Eye (tissue), 1 donor: Measurements from ENCODE around the gene ASTN2.
A peak's percentile ranks its signal among the peaks of the same experiment; 100 is the strongest.

ENCODE experiments used
- DNase-seq: peaks from one replicate; pipeline ENCODE4 v3.0.0-alpha.2; 2015

Gene ASTN2

DNA sequence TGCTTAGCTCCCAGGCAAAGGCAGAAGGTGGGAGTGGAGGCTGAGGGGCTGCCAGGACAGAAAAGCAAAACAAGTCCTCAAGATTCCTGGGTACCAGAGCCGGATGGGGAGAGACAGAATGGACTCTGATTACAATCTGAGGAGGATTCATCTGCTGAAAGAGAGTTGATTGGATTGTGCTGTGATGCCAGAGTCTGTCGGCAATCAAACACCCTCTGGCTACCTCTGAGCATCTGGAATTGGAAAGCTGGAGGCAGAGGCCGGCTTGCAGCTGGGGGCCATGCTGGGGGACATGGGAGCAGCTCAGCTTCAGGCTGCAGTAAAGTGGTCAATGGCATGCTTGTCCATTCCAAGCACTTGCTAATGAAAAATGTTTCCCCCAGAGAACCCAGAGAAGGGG, 59.3 kb downstream of the ASTN2 start:
- DNase-seq, result no peak

DNA sequence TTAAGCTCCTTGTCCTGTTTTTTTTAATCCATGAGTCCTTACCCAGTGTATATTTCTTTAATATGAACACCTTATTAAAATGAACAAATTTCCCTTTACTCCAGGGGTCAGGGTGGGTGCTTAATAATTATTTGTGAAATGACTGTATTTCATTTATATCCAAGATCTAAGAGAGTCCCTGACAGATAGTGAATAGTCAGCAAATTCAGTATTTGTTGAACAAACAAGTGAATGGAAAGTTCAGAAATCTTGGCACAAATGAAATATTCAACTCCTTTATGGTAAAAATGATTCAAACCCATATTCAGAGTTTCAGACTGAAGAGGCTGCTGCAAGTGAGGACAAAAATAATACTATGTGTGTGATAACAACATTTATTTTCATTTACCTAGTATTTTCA, 59.9 kb downstream of the ASTN2 start:
- no peak for DNase-seq

DNA sequence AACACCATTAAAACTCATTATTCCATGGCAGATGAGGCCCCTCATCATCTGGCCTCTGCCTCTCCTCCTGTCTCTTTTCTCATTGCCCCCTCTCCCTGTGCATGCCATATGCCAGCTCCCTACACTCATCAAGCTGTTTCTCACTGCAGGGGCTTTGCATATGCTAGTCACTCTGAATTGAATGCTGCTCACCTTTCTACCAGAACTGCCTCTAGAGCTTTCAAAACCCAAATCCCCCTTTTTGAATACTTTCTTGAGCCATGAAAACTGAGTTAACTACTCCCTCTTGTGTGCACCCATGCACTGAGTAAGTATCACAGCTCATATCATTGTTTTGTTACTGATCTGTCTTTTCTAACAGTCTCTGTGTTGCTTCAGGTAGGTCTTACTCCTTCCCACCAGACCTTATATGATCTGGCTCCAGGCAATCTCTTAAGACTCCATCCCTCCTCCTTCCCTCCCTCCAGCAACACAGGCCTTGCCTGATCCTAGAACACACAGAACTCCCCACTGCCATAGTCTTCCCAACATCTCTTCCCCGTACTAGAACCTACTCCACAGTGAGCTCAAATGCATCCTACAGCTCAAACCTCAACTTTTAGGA, 60.5 kb downstream of the ASTN2 start:
- no peak for DNase-seq

DNA sequence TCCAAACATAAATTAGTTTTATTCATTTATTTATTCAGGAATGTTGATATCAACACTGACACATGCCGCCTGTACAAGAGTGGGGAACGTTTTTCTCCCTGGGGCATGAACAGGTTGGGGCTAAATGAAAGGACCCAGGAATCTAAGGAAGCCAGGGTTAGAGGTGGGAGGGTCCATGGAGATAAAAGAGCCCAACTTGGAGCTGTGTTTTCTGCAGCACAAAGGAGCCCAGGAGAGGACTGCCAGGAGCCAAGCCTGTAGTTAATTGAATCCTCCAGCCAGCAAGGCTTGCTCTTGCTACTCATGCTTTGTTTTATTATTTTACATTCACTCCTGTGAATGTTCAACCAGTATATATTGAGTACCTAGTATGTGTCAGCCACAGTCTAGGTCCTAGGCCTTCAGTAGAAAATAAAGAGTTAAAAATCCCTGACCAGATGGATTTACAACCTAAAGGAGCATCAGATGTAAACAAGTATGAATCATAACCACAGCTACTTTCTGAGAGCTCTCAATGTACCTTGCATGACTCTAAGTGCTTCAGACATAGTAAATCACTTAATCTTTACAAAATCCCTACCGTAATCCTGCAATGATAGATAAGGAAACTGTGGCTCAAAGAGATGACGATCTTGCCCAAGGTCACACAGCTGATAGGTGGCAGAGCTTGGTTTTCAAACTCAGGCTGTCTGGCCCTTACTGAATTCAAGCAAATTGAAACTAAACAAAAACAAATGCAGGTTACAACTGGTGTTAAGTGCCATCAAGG, 69.8 kb downstream of the ASTN2 start:
- no peak for DNase-seq

DNA sequence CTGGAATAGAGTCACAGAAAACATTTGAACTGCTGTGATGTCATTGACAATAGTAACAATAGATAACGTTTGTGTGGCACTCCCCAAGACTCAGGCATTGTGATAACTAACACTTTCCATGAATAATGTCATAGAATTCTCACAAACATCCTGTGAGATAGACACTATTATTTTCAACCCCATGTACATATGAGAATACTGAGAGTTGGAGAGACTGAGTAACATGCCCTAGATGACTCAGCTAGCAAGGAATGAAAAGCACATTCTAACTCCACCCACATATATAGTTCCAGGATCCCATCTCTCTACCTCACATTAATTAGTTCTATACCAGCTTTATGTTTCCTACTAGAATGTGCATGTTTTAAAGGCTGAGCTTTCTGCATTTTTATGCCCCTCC, 71.4 kb downstream of the ASTN2 start:
- DNase-seq, result no peak

DNA sequence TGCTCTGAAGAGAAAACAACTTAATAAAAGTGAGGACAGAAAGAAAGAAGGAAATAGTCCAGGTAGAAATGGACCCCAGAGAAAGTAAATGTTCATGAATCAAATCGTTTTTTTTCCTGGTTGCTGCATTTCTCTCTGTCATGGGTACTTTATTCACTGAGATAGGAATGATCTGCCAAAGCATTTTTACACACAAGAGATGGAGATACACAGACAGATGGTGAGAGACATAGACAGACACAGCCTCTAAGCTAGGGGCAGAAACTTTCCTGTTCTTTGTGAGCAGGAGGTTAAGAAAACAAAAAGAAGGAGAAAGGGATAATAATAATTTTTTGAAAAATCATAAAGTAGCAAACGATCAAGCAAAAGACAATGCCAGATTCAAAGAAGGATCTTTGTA, 73.7 kb downstream of the ASTN2 start:
- DNase-seq, result no peak

DNA sequence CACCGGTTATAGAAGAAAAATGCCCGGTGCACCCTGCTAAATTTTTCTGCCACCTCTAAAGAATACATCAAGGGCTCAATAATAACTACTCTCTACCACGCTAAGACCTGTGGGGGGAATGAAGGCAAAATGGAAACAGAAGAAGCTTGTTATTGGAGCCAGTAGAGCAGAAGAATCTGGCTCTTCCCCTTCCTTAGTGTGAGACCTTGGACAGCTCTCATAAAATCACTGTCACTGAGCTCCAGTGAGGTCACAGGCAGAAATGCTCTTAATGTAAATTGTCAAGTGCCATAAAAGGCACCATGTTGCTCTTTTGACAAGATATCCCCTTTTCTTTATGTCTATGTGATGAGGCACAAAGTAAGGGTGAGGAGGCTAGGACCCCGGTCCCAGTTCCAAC, 74.4 kb downstream of the ASTN2 start:
- DNase-seq, result no peak

DNA sequence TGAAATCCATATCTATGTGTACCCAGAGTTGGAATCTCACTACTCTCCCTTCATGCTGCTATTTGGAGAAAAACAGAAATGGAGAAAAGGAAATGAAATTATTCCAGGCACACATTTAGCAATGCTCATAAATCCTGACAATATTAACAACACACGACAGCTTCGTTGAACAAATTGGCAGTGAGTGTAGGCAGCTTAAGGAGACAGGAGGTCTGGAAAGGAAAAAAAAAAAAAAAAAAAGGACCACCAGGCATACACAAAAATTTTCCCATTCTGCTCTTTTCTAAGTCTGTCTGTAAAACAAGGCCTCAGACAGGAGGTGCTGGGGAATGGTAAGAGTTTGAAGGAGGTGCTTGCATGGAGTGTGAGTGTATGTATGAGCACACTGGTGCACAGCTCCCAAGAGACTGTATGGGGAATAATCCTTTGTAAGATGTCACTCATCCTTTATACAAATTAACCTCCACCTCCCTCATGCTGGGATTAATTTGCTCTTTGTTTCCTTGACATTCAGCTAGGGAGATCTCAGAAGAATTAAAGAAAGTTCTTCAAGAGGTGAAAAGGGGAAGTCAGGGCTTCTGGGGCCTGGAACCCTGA, 78.9 kb downstream of the ASTN2 start:
- no peak for DNase-seq

DNA sequence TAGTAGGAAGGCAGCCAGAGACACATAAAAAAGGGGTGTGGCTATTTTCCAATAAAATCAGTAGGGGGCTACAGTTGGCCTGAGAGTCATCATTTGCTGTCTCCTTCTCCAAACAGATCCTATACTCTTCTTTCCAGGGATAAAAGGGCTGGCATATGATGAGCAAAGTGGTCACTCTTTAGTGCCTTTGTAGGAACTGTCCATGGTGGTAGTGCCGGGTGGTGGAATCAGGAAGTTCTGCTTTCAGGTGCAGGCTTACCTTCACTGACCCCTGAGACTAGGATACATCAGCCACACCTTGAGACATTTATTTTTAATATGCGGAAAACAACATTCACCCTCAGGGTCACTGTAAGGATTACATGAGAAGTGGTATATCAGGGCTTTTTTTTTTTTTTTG, 80.8 kb downstream of the ASTN2 start:
- no peak for DNase-seq

DNA sequence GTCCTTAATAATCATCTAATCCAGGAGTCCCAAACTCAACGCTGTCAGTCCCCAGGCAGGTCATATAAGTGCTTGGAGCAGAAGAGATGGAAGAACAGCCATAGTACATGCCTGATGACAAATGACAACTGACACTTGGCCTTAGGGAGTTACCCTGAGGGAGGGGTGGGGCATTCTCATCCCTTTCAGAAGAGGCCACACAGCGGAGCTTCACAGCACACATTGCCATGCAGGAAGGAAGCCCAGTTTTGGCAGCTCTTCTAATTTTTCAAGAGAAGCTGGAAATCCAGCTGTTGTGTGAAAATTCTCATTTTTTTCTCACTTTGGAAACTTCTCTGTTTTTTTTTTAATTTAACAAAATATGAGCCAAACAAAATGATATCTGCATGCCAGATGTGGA, 89.0 kb downstream of the ASTN2 start:
- DNase-seq, result peak; percentile 84

DNA sequence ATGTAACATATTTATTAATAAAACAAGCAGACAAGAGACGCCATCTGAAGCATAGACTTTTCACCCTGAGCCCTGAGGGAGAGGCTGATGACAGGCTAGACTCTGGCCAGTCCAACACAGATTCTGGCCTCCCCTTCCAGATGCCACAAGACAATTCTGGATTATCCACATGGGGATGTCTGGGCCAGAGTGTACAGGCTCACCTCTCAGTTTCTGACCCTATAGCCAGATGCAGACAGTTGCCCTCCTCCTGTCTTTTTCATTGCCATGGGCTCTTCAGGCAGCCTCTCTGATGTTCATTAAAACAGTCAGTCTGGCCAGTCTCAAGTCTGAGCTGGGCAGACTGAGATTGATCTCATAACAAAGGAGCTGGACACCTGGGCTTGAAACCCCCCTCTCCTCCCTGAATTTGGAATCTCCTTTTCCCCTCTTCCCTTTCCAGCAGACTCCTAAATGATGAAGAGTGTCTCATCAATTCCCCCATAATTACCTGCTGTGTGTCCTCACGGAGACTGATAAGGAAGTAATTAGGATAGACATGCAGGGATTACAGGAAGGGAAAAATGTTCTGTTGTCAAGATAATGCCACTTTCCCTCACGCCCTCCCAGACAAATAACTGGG, 89.6 kb downstream of the ASTN2 start:
- DNase-seq, result peak; percentile 54

DNA sequence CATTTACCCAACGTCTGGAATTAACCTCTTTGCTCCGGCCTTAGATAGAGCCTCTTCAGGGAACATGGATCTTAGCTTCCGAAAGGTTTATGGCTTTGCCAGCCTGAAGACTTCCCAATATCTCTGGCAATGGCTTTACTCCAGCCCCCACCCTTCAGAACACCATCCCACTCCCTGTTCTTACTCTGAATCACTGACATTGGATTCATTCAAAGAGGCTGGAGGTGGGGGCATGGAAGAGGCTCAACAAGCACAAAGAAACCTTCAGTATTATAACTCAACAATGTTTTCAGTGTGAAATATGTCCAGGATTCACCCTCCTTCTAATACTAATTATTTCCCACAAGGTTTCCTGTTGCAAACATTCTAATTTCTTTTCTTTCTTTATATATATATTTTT, 91.5 kb downstream of the ASTN2 start:
- no peak for DNase-seq

DNA sequence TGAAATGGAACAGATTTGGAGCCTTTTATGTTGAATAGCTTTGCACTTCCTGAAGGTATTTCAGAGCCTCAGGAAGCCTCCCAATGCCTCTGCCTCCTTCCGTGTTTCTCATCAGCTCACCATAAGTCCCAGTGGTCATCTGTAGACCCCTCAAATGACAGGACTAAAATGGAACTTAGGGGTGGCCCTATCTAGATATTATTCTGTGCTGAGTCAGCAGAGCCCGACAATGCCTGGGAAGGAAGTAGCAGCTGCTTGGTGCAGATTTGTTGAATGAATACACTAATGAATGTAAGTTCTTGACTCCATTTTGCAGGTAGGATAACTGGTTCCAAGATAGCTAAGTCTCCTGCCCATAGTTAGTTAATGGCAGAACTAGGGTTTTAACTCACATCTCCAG, 97.7 kb downstream of the ASTN2 start:
- no peak for DNase-seq

DNA sequence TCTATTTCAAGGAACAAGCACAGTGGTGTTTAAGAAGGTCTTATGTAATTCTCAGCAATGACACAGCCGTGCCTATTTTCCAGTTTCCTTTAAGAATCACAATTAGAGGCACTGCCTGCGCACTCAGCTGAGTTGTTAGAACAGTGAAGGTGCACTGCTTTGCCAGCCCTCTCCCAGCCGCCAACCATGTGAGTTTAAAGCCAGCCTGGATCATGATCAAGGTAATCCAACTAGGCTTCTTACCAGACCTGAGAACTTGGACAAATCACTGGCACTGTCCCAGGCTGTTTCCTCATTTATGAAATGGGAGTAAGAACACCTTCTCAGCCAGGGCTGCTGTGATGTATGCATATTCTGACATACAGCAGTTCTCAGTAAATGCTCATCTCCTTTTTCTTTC, 99.6 kb downstream of the ASTN2 start:
- DNase-seq, result no peak

DNA sequence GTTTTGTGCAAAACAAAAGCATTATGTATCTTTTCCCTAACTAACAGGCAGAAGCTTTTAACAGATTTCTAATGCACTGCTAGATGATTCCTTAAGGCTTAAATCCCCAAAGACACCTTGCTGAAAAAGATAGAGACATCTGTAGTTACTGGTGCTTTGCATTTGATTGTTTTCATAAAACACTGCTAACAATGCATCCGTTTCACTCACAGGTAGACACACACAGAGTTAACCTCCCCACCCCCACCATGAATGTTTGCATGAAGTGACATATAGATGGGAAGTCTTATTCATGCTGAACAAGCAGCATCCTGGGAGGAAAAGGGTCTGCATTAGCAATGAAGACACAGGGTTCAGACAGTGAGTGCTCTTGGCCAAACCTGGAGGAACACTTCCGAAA, 100.9 kb downstream of the ASTN2 start:
- peak; percentile 22 for DNase-seq

DNA sequence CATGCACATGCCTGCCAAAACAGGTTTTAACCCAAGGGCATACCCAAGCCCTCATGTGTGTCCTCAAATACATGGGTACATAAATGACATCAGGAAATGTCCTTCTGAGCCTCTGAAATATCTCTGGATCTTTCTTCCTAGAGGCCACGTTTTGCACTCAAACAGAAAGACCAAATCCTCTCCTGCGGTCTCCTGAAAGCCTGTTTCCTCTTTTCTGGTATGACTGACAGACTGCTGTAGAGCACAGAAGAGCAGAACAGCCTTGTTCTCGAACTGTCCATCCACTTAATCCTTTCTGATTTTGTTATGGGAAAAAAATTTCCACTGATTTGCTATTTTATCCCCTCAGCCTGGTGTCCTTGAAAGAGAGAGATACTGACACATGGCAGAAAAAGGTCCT, 107.2 kb downstream of the ASTN2 start:
- no peak for DNase-seq

DNA sequence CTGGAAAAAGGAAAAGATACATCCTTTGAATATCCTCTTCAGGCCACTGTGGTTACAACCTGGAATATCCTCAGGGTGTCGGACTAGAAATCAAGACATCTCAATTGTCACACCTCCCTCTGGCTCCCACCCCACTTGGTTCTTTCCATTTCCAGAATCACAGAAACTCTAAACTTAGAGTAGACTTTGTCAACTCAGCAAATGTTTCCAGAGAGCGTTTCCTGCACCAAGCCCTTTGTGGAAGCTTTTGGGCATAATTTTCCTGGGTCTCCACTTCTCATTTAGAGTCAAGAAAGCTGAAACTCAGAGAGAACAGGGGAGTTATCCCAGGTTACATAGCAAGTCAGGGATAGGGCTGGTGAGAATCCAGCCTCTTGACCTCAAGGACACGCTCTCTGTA, 108.8 kb downstream of the ASTN2 start:
- no peak for DNase-seq

DNA sequence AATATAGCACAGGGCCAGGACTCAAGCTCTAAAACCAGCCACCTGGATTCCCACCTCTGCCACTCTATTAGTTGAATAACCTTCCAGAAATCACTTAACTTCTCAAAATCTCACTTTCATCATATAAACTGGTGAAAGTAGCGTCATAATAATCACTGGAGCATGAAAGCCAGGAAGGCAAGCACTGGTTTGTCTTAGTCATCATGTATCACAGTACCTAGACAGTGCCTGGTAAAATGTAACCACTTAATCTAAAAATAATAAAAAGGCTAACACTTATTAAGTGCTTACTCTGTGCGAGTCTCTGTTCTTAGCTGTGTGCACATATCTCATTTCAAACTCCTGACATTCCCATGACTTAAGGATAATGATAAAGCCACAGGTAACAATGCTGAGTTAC, 109.4 kb downstream of the ASTN2 start:
- DNase-seq, result no peak

DNA sequence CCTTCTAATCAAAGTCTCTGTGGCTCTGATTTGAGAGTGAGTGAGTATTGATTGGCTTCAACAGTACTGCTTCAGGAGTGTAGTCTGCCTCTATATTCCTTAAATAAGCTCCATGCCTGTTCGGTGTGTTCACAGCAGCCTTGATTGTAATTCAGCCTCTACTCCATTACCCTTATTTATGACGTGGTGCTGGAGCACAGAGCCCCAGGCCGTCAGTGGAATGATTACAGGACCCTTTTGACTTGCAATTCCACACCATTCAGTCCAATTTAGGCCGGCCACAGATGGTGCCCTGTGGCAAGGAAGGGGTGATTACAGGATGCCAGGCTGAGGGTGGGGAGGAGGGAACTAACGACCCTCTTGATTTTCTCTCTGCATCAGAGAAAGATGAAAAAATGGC, 110.3 kb downstream of the ASTN2 start:
- DNase-seq, result peak; percentile 56

DNA sequence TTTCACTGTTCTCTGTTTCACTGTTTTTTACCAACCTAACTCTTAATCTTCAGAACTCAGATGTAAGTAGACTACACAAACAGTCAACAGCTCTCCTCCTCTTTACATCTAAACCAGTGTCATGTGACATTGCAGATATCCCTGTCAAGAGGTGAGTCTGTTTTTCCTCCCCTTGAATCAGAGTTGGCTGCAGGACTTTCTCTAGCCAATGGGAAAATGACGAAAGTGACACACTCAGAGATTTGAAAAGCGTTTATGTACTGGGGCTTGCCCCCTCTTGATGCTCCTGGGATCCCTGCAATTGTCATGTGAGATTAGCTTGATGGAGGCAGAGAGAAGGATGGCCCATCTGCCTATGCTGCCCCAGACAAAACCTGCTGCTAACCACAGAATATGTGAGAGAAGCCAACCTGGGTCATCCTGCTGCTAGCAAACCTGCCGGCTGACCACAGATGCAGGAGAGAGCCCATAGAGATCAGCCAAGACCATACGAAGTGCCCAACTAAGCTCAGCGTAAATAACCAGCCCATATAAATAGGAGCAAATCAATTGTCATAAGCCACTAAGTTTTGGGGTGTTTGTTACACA, 111.1 kb downstream of the ASTN2 start:
- peak; percentile 68 for DNase-seq

DNA sequence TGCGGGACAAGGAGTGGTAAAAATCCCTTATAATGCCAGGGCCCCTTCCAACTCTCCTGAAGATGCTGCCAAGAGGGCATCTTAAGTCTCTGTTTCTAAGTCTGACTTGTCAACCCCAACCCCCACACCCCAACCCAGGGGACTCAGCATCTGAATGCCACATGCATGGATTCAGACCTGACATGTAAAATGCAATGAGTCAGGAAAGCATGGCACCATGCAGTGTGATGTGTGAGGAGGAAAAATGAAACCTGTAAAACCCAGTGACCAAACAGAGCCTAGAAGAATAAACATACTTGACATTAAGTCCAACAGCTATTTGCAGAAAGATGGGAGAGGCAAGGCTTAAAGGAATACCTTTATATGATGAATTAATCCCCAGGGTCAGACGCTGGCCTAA, 112.4 kb downstream of the ASTN2 start:
- peak; percentile 52 for DNase-seq

DNA sequence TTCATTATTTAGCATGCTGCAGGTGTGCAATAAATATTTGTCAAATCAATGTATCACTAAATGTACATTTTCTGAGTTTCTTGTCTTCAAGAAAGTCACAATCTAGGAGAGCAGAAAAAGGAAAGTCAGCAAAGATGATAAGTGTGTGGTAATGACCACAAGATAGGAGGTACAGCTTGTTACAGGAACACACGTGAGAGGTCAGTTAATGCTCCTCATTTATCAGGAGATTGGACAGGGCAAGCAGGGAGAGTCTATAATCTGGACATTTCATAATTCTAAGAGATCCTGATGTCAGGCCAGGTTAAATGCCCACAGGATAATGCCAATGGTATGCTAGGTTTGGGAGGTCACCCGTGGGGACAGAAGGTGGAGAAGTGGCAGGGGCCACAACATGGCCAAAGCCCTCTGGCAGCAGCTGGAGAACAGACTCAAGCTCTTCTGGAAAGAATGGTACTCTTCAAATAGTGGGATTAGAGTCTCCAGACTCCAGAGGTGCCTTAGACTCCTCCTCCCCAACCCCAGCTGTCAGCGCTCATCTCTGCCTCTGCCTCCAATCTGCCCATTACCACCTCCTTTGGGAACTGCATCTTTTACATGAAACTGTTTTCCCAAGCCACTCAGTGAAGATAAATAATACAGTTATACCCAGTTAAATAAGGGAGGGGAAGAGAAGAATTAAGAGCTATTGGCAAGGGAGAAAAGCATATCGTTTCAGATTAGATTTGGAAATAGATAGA, 114.3 kb downstream of the ASTN2 start:
- peak; percentile 60 for DNase-seq

DNA sequence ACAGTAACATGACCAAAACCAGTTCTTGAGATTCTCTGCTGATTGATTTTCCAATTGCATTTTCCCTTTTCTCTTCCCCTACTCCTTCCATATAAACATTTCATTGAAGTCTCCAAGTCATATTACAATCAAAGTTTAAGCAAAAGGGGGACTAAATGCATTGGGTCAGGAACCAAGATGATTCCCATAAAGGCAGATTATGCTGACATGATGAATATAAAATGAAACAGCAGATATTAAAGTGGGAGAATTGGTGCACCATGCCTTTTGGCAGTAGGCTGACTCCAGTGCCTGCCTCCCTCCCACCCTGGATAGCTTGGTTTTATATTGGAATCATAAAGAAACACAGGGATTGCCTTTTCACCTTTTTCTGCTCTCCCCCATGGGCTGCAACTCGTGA, 118.4 kb downstream of the ASTN2 start:
- no peak for DNase-seq
